ENCODE measurements around the gene SPECC1L. TPM values are rescaled to one million over a fixed set of nuclear protein-coding genes. Genes with fewer than 3 reads are reported as not detected.
A peak's percentile ranks its signal among the peaks of the same experiment; 100 is the strongest.

SPECC1L gene
- total and polyA plus RNA-seq, 5 donors from 2014 or later: 4.1 to 39.6 (median 5.8) TPM

GRCh38 chr22:24432059-24432853 lies 161.6 kb downstream of the SPECC1L start:
- peaks cover 99% of the 10 kb centered on the region for H3K4me1 ChIP-seq (ENCODE audit: control insufficient read depth, insufficient read depth, low read length, poor library complexity, severe bottlenecking)
- peak overlapping the region; percentile 39 to 85 (median 71) for H3K4me3 Mint-ChIP-seq
- H3K4me1 Mint-ChIP-seq: peaks cover 6 to 94% (median 48%) of the 10 kb centered on the region in 4 donors
- H3K27ac ChIP-seq (ENCODE audit: insufficient read depth, low read length, poor library complexity, severe bottlenecking): peak overlapping the region; percentile 97
- no peak for DNase-seq
- H3K27ac Mint-ChIP-seq: peak overlapping the region; percentile 86 to 88 (median 87)
- no peaks in the 10 kb centered on the region for H3K9me3 ChIP-seq (ENCODE audit: control insufficient read depth in 2 of 2, low read length in 2 of 2)
- no peak for ATAC-seq (ENCODE audit: low read depth in 2 of 2)
- no peak overlapping the region for H3K4me3 ChIP-seq (ENCODE audit: low read depth, low read length)
- H3K27me3 Mint-ChIP-seq: peaks cover 4% of the 10 kb centered on the region
- H3K36me3 Mint-ChIP-seq: peaks cover 15% of the 10 kb centered on the region
- H3K27me3 ChIP-seq (ENCODE audit: control insufficient read depth, insufficient read depth, low read length): no peaks in the 10 kb centered on the region
- peaks cover 20% of the 10 kb centered on the region for H3K36me3 ChIP-seq (ENCODE audit: control insufficient read depth, insufficient read depth, low read length)
- no peaks in the 10 kb centered on the region for H3K9me3 Mint-ChIP-seq

GRCh38 chr22:24433001-24433827 lies 162.6 kb downstream of the SPECC1L start:
- Mint-ChIP-seq H3K27ac (peak overlapping the region in 2 of 3 donors; percentile 88 to 92), H3K36me3 (peaks cover 23% of the 10 kb centered on the region), H3K4me1 (peaks cover 12 to 98% (median 52%) of the 10 kb centered on the region in 4 donors), H3K9me3 (no peaks in the 10 kb centered on the region), H3K27me3 (peaks cover 2% of the 10 kb centered on the region), H3K4me3 (peak overlapping the region in 2 of 4 donors; percentile 79 to 85)
- peaks cover 29% of the 10 kb centered on the region for H3K36me3 ChIP-seq (ENCODE audit: control insufficient read depth, insufficient read depth, low read length)
- no peaks in the 10 kb centered on the region for H3K27me3 ChIP-seq (ENCODE audit: control insufficient read depth, insufficient read depth, low read length)
- peaks cover 100% of the 10 kb centered on the region for H3K4me1 ChIP-seq (ENCODE audit: control insufficient read depth, insufficient read depth, low read length, poor library complexity, severe bottlenecking)
- H3K27ac ChIP-seq (ENCODE audit: insufficient read depth, low read length, poor library complexity, severe bottlenecking): peak overlapping the region; percentile 97
- no peaks in the 10 kb centered on the region for H3K9me3 ChIP-seq (ENCODE audit: control insufficient read depth in 2 of 2, low read length in 2 of 2)
- H3K4me3 ChIP-seq (ENCODE audit: low read depth, low read length): no peak overlapping the region
- no peak for ATAC-seq (ENCODE audit: low read depth in 2 of 2)
- no peak for DNase-seq

GRCh38 chr22:24433828-24434470 lies 163.3 kb downstream of the SPECC1L start:
- peak overlapping the region; percentile 89 to 95 (median 92) for H3K27ac Mint-ChIP-seq
- H3K4me1 Mint-ChIP-seq: peaks cover 12 to 95% (median 49%) of the 10 kb centered on the region in 4 donors
- DNase-seq: peak in 1 of 3 donors; percentile 54
- peak overlapping the region; percentile 61 for H3K4me3 ChIP-seq (ENCODE audit: low read depth, low read length)
- H3K27me3 ChIP-seq (ENCODE audit: control insufficient read depth, insufficient read depth, low read length): no peaks in the 10 kb centered on the region
- peaks cover 23% of the 10 kb centered on the region for H3K36me3 Mint-ChIP-seq
- H3K27ac ChIP-seq (ENCODE audit: insufficient read depth, low read length, poor library complexity, severe bottlenecking): peak overlapping the region; percentile 97
- peak; percentile 54 to 57 for ATAC-seq (ENCODE audit: low read depth in 2 of 2)
- peak overlapping the region; percentile 49 to 85 (median 78) for H3K4me3 Mint-ChIP-seq
- peaks cover 95% of the 10 kb centered on the region for H3K4me1 ChIP-seq (ENCODE audit: control insufficient read depth, insufficient read depth, low read length, poor library complexity, severe bottlenecking)
- no peaks in the 10 kb centered on the region for H3K9me3 ChIP-seq (ENCODE audit: control insufficient read depth in 2 of 2, low read length in 2 of 2)
- peaks cover 36% of the 10 kb centered on the region for H3K36me3 ChIP-seq (ENCODE audit: control insufficient read depth, insufficient read depth, low read length)
- no peaks in the 10 kb centered on the region for H3K9me3 Mint-ChIP-seq
- no peaks in the 10 kb centered on the region for H3K27me3 Mint-ChIP-seq

- Mint-ChIP-seq H3K36me3 (peaks cover 23% of the 10 kb centered on the region), H3K4me3 (peak overlapping the region; percentile 49 to 85 (median 78)), H3K4me1 (peaks cover 12 to 93% (median 46%) of the 10 kb centered on the region in 4 donors), H3K9me3 (no peaks in the 10 kb centered on the region), H3K27me3 (no peaks in the 10 kb centered on the region), H3K27ac (peak overlapping the region; percentile 89 to 95 (median 92))
- Histone ChIP-seq H3K27ac (ENCODE audit: insufficient read depth, low read length, poor library complexity, severe bottlenecking) (peak overlapping the region; percentile 97), H3K9me3 (ENCODE audit: control insufficient read depth in 2 of 2, low read length in 2 of 2) (no peaks in the 10 kb centered on the region), H3K27me3 (ENCODE audit: control insufficient read depth, insufficient read depth, low read length) (no peaks in the 10 kb centered on the region), H3K4me3 (ENCODE audit: low read depth, low read length) (peak overlapping the region; percentile 61), H3K36me3 (ENCODE audit: control insufficient read depth, insufficient read depth, low read length) (peaks cover 40% of the 10 kb centered on the region), H3K4me1 (ENCODE audit: control insufficient read depth, insufficient read depth, low read length, poor library complexity, severe bottlenecking) (peaks cover 88% of the 10 kb centered on the region)
- ATAC-seq (ENCODE audit: low read depth in 2 of 2) (peak; percentile 86 to 88), DNase-seq (peak; percentile 63 to 90 (median 85))
These were observed 164.1 kb downstream of the SPECC1L start for GRCh38 chr22:24434471-24435322.

- peak overlapping the region; percentile 89 to 95 (median 92) for H3K27ac Mint-ChIP-seq
- peak overlapping the region; percentile 97 for H3K27ac ChIP-seq (ENCODE audit: insufficient read depth, low read length, poor library complexity, severe bottlenecking)
- H3K9me3 Mint-ChIP-seq: no peaks in the 10 kb centered on the region
- H3K4me1 Mint-ChIP-seq: peaks cover 12 to 90% (median 48%) of the 10 kb centered on the region in 4 donors
- no peaks in the 10 kb centered on the region for H3K27me3 Mint-ChIP-seq
- ATAC-seq (ENCODE audit: low read depth in 2 of 2) (no peak), DNase-seq (no peak)
- H3K4me1 ChIP-seq (ENCODE audit: control insufficient read depth, insufficient read depth, low read length, poor library complexity, severe bottlenecking): peaks cover 88% of the 10 kb centered on the region
- H3K27me3 ChIP-seq (ENCODE audit: control insufficient read depth, insufficient read depth, low read length): no peaks in the 10 kb centered on the region
- H3K36me3 Mint-ChIP-seq: peaks cover 23% of the 10 kb centered on the region
- no peak overlapping the region for H3K4me3 ChIP-seq (ENCODE audit: low read depth, low read length)
- peak overlapping the region; percentile 38 to 81 (median 62) for H3K4me3 Mint-ChIP-seq
- H3K9me3 ChIP-seq (ENCODE audit: control insufficient read depth in 2 of 2, low read length in 2 of 2): no peaks in the 10 kb centered on the region
- peaks cover 44% of the 10 kb centered on the region for H3K36me3 ChIP-seq (ENCODE audit: control insufficient read depth, insufficient read depth, low read length)
These were observed 164.7 kb downstream of the SPECC1L start for GRCh38 chr22:24435323-24435645.

GRCh38 chr22:24435861-24436371 lies 165.3 kb downstream of the SPECC1L start:
- peaks cover 14 to 90% (median 53%) of the 10 kb centered on the region in 4 donors for H3K4me1 Mint-ChIP-seq
- H3K4me3 Mint-ChIP-seq: peak overlapping the region in 1 of 4 donors; percentile 38

More at GRCh38 chr22:24435861-24436371, 165.3 kb downstream of the SPECC1L start:
- Histone ChIP-seq H3K36me3 (ENCODE audit: control insufficient read depth, insufficient read depth, low read length) (peaks cover 51% of the 10 kb centered on the region), H3K4me3 (ENCODE audit: low read depth, low read length) (no peak overlapping the region), H3K9me3 (ENCODE audit: control insufficient read depth in 2 of 2, low read length in 2 of 2) (no peaks in the 10 kb centered on the region), H3K4me1 (ENCODE audit: control insufficient read depth, insufficient read depth, low read length, poor library complexity, severe bottlenecking) (peaks cover 84% of the 10 kb centered on the region), H3K27me3 (ENCODE audit: control insufficient read depth, insufficient read depth, low read length) (no peaks in the 10 kb centered on the region), H3K27ac (ENCODE audit: insufficient read depth, low read length, poor library complexity, severe bottlenecking) (peak overlapping the region; percentile 51)
- H3K9me3 Mint-ChIP-seq: peaks cover 0 to under 1% (median 0%) of the 10 kb centered on the region in 7 donors
- H3K27me3 Mint-ChIP-seq: no peaks in the 10 kb centered on the region
- peak overlapping the region in 2 of 3 donors; percentile 62 to 95 for H3K27ac Mint-ChIP-seq
- ATAC-seq (ENCODE audit: low read depth in 2 of 2): no peak
- peaks cover 28% of the 10 kb centered on the region for H3K36me3 Mint-ChIP-seq
- DNase-seq: no peak
